SKM-1 treated with dmso at 0.1 percent for 144 hours (cell line): ENCODE data around the gene TASP1.
"Not testable (repeated sequence)": the region's sequence is repeated elsewhere in the genome, so short reads cannot be mapped to it uniquely, and the experiment has no call there.

Experiments used
- DNase-seq: peaks from one replicate; lab custom pipeline; 2025; ENCODE audit not compliant: unreplicated experiment; lab: John Stamatoyannopoulos, UW

TASP1 gene

GRCh38 chr20:13650474-13650873, 11.7 kb upstream of the TASP1 start:
- DNase-seq, result no peak

- DNase-seq, result no peak
Observed at GRCh38 chr20:13648291-13649228, 9.8 kb upstream of the TASP1 start.

- no peak for DNase-seq
Observed at GRCh38 chr20:13644010-13644409, 5.3 kb upstream of the TASP1 start.

- DNase-seq, result no peak
Observed at GRCh38 chr20:13639150-13639497, 392 bp upstream of the TASP1 start.

GRCh38 chr20:13638162-13638495, 603 bp downstream of the TASP1 start:
- no peak for DNase-seq

GRCh38 chr20:13632431-13632830, 6.3 kb downstream of the TASP1 start:
- no peak for DNase-seq

GRCh38 chr20:13627525-13627924, 11.2 kb downstream of the TASP1 start:
- DNase-seq, result not testable (repeated sequence)

- no peak for DNase-seq
Observed at GRCh38 chr20:13626724-13627123, 12.0 kb downstream of the TASP1 start.

GRCh38 chr20:13625304-13625979, 13.3 kb downstream of the TASP1 start:
- DNase-seq, result no peak

GRCh38 chr20:13619415-13619814, 19.3 kb downstream of the TASP1 start:
- DNase-seq, result not testable (repeated sequence)

- not testable (repeated sequence) for DNase-seq
Observed at GRCh38 chr20:13618456-13618855, 20.3 kb downstream of the TASP1 start.

- DNase-seq, result not testable (repeated sequence)
Observed at GRCh38 chr20:13617585-13617984, 21.1 kb downstream of the TASP1 start.

- DNase-seq, result not testable (repeated sequence)
Observed at GRCh38 chr20:13616713-13617112, 22.0 kb downstream of the TASP1 start.

- no peak for DNase-seq
Observed at GRCh38 chr20:13613917-13614316, 24.8 kb downstream of the TASP1 start.

- DNase-seq, result no peak
Observed at GRCh38 chr20:13611611-13612125, 27.1 kb downstream of the TASP1 start.

GRCh38 chr20:13610184-13610583, 28.5 kb downstream of the TASP1 start:
- no peak for DNase-seq

- DNase-seq, result no peak
Observed at GRCh38 chr20:13608066-13608465, 30.7 kb downstream of the TASP1 start.

GRCh38 chr20:13593423-13593822, 45.3 kb downstream of the TASP1 start:
- DNase-seq, result not testable (repeated sequence)

- DNase-seq, result no peak
Observed at GRCh38 chr20:13588049-13588448, 50.7 kb downstream of the TASP1 start.

- no peak for DNase-seq
Observed at GRCh38 chr20:13587370-13587769, 51.4 kb downstream of the TASP1 start.

- DNase-seq, result no peak
Observed at GRCh38 chr20:13586133-13586532, 52.6 kb downstream of the TASP1 start.

GRCh38 chr20:13581451-13581850, 57.3 kb downstream of the TASP1 start:
- DNase-seq, result no peak
